OCI-LY3 (cell line): Measurements from ENCODE around the gene PAN3.

Experiments
- EZH2phosphoT487 ChIP-seq: fragments of 200-600 bp; shearing (Covaris generic); IDR thresholded peaks from 2 replicates; pipeline ENCODE4 v1.6.1; 2018; ENCODE audit warnings: antibody characterized with exemption, mixed run types, low read depth
- TF ChIP-seq, protein P1 (sequence below): fragments of 200-600, 300-600 bp; sonication (generic); IDR thresholded peaks from 2 replicates; pipeline ENCODE4 v1.5.1; 2014; ENCODE audit warnings: antibody characterized with exemption, low read length, low read depth

DNA sequence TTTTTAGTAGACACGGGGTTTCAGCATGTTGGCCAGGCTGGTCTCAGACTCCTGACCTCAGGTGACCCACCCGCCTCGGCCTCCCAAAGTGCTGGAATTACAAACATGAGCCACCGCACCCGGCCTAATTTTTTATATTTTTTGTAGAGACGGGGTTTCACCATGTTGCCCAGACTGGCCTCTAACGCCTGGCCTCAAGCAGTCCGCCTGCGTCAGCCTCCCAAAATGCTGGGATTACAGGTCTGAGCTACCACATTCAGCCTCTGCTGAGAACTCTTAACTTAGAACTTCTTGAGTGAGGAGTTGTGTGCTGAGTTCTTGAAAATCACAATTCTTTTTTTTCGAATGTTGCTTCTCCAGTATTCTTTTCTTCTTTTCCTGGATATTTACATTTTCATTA is 112.2 kb downstream of the PAN3 start:
- TF ChIP-seq, protein P1, sequence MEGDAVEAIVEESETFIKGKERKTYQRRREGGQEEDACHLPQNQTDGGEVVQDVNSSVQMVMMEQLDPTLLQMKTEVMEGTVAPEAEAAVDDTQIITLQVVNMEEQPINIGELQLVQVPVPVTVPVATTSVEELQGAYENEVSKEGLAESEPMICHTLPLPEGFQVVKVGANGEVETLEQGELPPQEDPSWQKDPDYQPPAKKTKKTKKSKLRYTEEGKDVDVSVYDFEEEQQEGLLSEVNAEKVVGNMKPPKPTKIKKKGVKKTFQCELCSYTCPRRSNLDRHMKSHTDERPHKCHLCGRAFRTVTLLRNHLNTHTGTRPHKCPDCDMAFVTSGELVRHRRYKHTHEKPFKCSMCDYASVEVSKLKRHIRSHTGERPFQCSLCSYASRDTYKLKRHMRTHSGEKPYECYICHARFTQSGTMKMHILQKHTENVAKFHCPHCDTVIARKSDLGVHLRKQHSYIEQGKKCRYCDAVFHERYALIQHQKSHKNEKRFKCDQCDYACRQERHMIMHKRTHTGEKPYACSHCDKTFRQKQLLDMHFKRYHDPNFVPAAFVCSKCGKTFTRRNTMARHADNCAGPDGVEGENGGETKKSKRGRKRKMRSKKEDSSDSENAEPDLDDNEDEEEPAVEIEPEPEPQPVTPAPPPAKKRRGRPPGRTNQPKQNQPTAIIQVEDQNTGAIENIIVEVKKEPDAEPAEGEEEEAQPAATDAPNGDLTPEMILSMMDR, result no peak
- no peak for TF ChIP-seq EZH2phosphoT487
